Lower leg skin (tissue), 4 donors: Measurements from ENCODE around the gene R3HDML. TPM values are rescaled to one million over a fixed set of nuclear protein-coding genes. Genes with fewer than 3 reads are reported as not detected.

Experiments
- DNase-seq, 2 donors: peaks; one replicate each; pipeline ENCODE4 v3.0.0-alpha.2; 2019; ENCODE audit warnings: low spot score in 2 of 2
- H3K4me3 ChIP-seq: fragments of 200-600 bp; sonication (generic); 2 replicates; pipeline ENCODE4 v1.5.1; 2017; ENCODE audit warnings: mild to moderate bottlenecking, low read depth; ENCODE audit not compliant: poor library complexity, severe bottlenecking
- CTCF ChIP-seq, 3 donors: fragments of 450-650 bp; IDR thresholded peaks; one replicate each; pipeline ENCODE4 v1.5.1; 2016; ENCODE audit warnings: antibody characterized with exemption in 3 of 3, mild to moderate bottlenecking in 3 of 3, moderate library complexity in 2 of 3
- POLR2A ChIP-seq, 2 donors: fragments of 450-650 bp; IDR thresholded peaks; one replicate each; pipeline ENCODE4 v1.6.1; 2016 to 2017; ENCODE audit warnings: antibody characterized with exemption in 2 of 2, mild to moderate bottlenecking in 1 of 2, moderate library complexity in 1 of 2
- WGBS, 2 donors: methylation state at CpG; one replicate each; pipeline ENCODE4 v1.1.5; 2018; 5-methylcytosine and 5-hydroxymethylcytosine counted together
- intact Hi-C: fragments of 100-400 bp; cut with DNase I; formaldehyde crosslinking; loops from one replicate; pipeline ENCODE4 v1.15.0; 2023; ENCODE audit warnings: low total_unique reads
- total RNA-seq, 4 donors: library from RNA; depleted of rRNA; stranded (reverse); fragments of >200 nt; gene quantifications; one replicate each; pipeline ENCODE4 v1.1.0, GENCODE V29; 2016

R3HDML gene
- total RNA-seq, 4 donors from 2014 or later: not detected

GRCh38 chr20:44360221-44360620 lies 23.4 kb downstream of the R3HDML start:
- no peak overlapping the region for H3K4me3 ChIP-seq
- no peak for DNase-seq
- intact Hi-C loops: no loop called here
- no peak for TF ChIP-seq POLR2A (IDR thresholded peaks at IDR 0.05)

DNA sequence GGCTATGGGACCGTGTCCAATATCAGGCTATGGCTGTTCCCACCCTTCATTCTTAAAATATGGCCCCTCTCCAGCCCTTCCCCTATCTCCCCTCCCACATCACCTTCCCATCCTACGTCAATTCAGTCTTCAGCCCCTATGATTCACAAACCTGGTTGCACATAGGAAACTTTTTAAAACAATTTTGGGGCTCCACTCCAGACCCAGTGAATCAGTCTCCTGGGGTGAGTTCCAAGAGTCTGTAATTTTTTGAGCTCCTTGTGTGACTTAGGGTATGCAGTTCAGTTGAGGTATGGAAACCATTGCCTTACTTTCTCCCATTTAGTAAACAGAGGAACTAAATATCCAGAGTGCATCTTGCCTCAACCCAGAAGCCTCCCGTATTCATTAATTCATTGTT lies 24.2 kb downstream of the R3HDML start:
- TF ChIP-seq CTCF (IDR thresholded peaks at IDR 0.05): no peak
- no peak for TF ChIP-seq POLR2A (IDR thresholded peaks at IDR 0.05)
- WGBS, 2 donors: 66 to 77% methylated on average over 3 of the region's 3 CpGs
- intact Hi-C loops: no loop called here
- no peak overlapping the region for H3K4me3 ChIP-seq
- DNase-seq: no peak

DNA sequence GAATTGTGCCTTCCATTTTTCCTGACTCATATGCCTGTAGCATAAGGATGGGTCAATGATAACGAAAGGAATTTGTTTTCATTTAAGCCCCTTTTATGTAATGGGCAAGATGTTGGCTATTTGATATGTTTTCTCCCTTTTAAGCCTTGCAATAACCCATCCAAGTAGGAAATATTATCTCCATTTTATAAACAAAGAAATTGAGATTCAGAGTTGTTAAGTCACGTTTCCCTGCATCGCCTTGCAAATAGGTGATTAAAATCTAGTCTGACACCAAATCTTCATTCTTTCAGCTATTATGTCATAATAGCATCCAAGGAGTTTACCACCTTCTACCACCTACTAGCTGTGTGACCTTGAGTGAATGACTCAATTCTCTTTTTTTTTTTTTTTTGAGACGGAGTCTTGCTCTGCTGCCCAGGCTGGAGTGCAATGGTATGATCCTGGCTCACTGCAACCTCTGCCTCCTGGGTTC lies 25.7 kb downstream of the R3HDML start:
- intact Hi-C loops: no loop called here
- TF ChIP-seq POLR2A (IDR thresholded peaks at IDR 0.05) (no peak), CTCF (IDR thresholded peaks at IDR 0.05) (no peak)
- H3K4me3 ChIP-seq: no peak overlapping the region
- no peak for DNase-seq
- WGBS, 2 donors: 62 to 74% methylated on average over 4 of the region's 4 CpGs

GRCh38 chr20:44364068-44364467 lies 27.2 kb downstream of the R3HDML start:
- intact Hi-C loops: no loop called here
- H3K4me3 ChIP-seq: no peak overlapping the region
- TF ChIP-seq POLR2A (IDR thresholded peaks at IDR 0.05) (no peak), CTCF (IDR thresholded peaks at IDR 0.05) (no peak)
- DNase-seq: no peak
- 76 to 87% methylated on average over 4 of the region's 4 CpGs for WGBS, 2 donors

- TF ChIP-seq CTCF (IDR thresholded peaks at IDR 0.05) (no peak), POLR2A (IDR thresholded peaks at IDR 0.05) (no peak)
- intact Hi-C loops: no loop called here
- no peak for DNase-seq
- 84 to 89% methylated on average over 6 of the region's 6 CpGs for WGBS, 2 donors
- no peak overlapping the region for H3K4me3 ChIP-seq
Measured at GRCh38 chr20:44364780-44365179, 27.9 kb downstream of the R3HDML start.

- no peak for DNase-seq
- TF ChIP-seq CTCF (IDR thresholded peaks at IDR 0.05): no peak
- no peak for TF ChIP-seq POLR2A (IDR thresholded peaks at IDR 0.05)
- WGBS, 2 donors: 94% methylated on average over 6 of the region's 6 CpGs
- intact Hi-C loops: no loop called here
- H3K4me3 ChIP-seq: no peak overlapping the region
Measured at GRCh38 chr20:44367746-44368145, 30.9 kb downstream of the R3HDML start.
